Fibroblast of gingiva (primary cell): ENCODE measurements around the gene ADAM19.
"Not testable (repeated sequence)": the region's sequence is repeated elsewhere in the genome, so short reads cannot be mapped to it uniquely, and the experiment has no call there.

Source experiments
- DNase-seq: peaks from one replicate; pipeline ENCODE4 v3.0.0-alpha.2; 2011; ENCODE audit warnings: low read depth

Gene ADAM19

GRCh38 chr5:157463081-157463480 lies 112.5 kb downstream of the ADAM19 start:
- no peak for DNase-seq

GRCh38 chr5:157460921-157461792 lies 114.4 kb downstream of the ADAM19 start:
- DNase-seq: no peak

GRCh38 chr5:157459715-157460599 lies 115.6 kb downstream of the ADAM19 start, which contains the start of gene NIPAL4:
Gene NIPAL4 (plus strand): TSS chr5:157460213. CDS start chr5:157460321, 108 bp downstream.
- no peak for DNase-seq

- no peak for DNase-seq
Observed at GRCh38 chr5:157458835-157459234, 116.7 kb downstream of the ADAM19 start.

GRCh38 chr5:157457391-157457790 lies 118.2 kb downstream of the ADAM19 start:
- no peak for DNase-seq

- no peak for DNase-seq
Observed at GRCh38 chr5:157456301-157456700, 119.3 kb downstream of the ADAM19 start.

- DNase-seq: no peak
Observed at GRCh38 chr5:157455057-157455456, 120.5 kb downstream of the ADAM19 start.

GRCh38 chr5:157454273-157454672 lies 121.3 kb downstream of the ADAM19 start:
- DNase-seq: no peak

- DNase-seq: no peak
Observed at GRCh38 chr5:157451806-157452205, 123.8 kb downstream of the ADAM19 start.

GRCh38 chr5:157450024-157450423 lies 125.6 kb downstream of the ADAM19 start:
- DNase-seq: no peak

- DNase-seq: no peak
Observed at GRCh38 chr5:157449011-157449723, 126.4 kb downstream of the ADAM19 start.

GRCh38 chr5:157447201-157447637 lies 128.4 kb downstream of the ADAM19 start:
- no peak for DNase-seq

- no peak for DNase-seq
Observed at GRCh38 chr5:157446412-157446935, 129.1 kb downstream of the ADAM19 start.

- DNase-seq: no peak
Observed at GRCh38 chr5:157445745-157446411, 129.7 kb downstream of the ADAM19 start.

- no peak for DNase-seq
Observed at GRCh38 chr5:157444224-157444623, 131.4 kb downstream of the ADAM19 start.

GRCh38 chr5:157443041-157443549 lies 132.5 kb downstream of the ADAM19 start:
- DNase-seq: no peak

GRCh38 chr5:157434096-157434495 lies 141.5 kb downstream of the ADAM19 start:
- DNase-seq: no peak

- peak; percentile 46 for DNase-seq
Observed at GRCh38 chr5:157431544-157432200, 143.9 kb downstream of the ADAM19 start.

GRCh38 chr5:157429920-157430319 lies 145.7 kb downstream of the ADAM19 start:
- not testable (repeated sequence) for DNase-seq
